ENCODE measurements around the gene PSME3IP1. TPM values are rescaled to one million over a fixed set of nuclear protein-coding genes. Genes with fewer than 3 reads are reported as not detected.

PSME3IP1 gene
- total and polyA plus RNA-seq, 2 of the 8 experiments (the other 6 are each of a cell fraction or from before 2014, with no cell fraction given): 95.1 to 98.3 TPM

DNA sequence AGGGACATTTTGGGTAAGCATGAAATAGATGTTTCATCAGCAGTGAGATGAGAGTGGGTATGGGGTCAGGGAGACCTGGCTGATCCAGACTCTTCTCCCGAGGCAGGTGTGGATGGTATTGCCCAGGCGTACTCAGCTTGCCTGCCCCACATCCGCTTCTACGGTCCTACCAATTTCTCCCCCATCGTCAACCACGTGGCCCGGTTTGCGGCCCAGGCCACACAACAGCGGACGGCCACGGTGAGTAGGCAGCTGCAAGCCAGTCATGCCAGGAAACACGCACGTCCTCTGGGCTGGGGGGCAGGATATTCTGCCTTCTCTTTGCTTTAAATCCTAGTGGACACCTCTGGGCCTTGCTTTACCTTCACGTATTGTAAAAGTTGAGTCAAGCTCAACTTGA is 48.8 kb downstream of the PSME3IP1 start:
- no peaks in the 10 kb centered on the region for H3K79me1 ChIP-seq (ENCODE audit: low read depth, low read length)
- ChIA-PET POLR2A (ENCODE audit: partially characterized antibody) (no interaction called here), CTCF (ENCODE audit: partially characterized antibody) (interaction anchor here (1.0 to 3.0 kb wide), 5 partner anchors 8 to 52 kb away, joined by 3 to 9 read pairs (median 7); no protein-coding TSS in a partner anchor)
- DNase-seq (ENCODE audit: low read depth in 1 of 2, low spot score in 2 of 2): no peak
- no peak overlapping the region for H4K5ac ChIP-seq (ENCODE audit: insufficient read length, low read depth, low read length)
- no peaks in the 10 kb centered on the region for H3K23me2 ChIP-seq (ENCODE audit: low read depth, low read length)
- H3K23ac ChIP-seq (ENCODE audit: insufficient read length): no peak overlapping the region
- no peaks in the 10 kb centered on the region for H3K36me3 ChIP-seq (ENCODE audit: control insufficient read depth in 2 of 4, insufficient read depth in 4 of 4, low read length in 3 of 4)
- no peaks in the 10 kb centered on the region for H3K27me3 ChIP-seq (replicated peaks in 1 of 4; ENCODE audit: control insufficient read depth in 3 of 4, extremely low read depth in 1 of 4, insufficient read depth in 3 of 4, low read length in 3 of 4)
- 84% methylated on average over 14 of the region's 14 CpGs; no CpG with 5 or more reads in 1 of the 2 experiments for WGBS, 2 experiments (ENCODE audit: extremely low coverage in 1 of 2, insufficient coverage in 1 of 2, insufficient read length in 1 of 2, insufficient replicate concordance in 2 of 2, low coverage in 1 of 2, low lambda C conversion rate in 2 of 2, missing lambda C conversion rate in 1 of 2)
- no peak overlapping the region for H3K56ac ChIP-seq (replicated peaks; ENCODE audit: insufficient read length, low read depth, low read length)
- 0 out of 2 replicates have a peak overlapping the region, but pooled peaks have one; percentile 44 for H2BK5ac ChIP-seq (ENCODE audit: low read depth, low read length)
- no peak overlapping the region for H4K91ac ChIP-seq (replicated peaks; ENCODE audit: insufficient read length, low read length)
- no peaks in the 10 kb centered on the region for H4K20me1 ChIP-seq (replicated peaks in 1 of 2; ENCODE audit: control insufficient read depth in 1 of 2, insufficient read depth in 2 of 2, low read length in 2 of 2)
- H3K4me2 ChIP-seq (ENCODE audit: insufficient read depth in 1 of 2, low read depth in 2 of 2, low read length in 2 of 2): no peak overlapping the region
- H3K18ac ChIP-seq (ENCODE audit: extremely low read depth, low read length): no peak overlapping the region; the same call in 1 of the 2 replicates
- H4K8ac ChIP-seq (ENCODE audit: extremely low read depth, insufficient read depth, low read length): no peak overlapping the region
- no peak overlapping the region for H2AK5ac ChIP-seq (ENCODE audit: low read depth, low read length)
- TF ChIP-seq SIX5 (IDR thresholded peaks at IDR 0.05; ENCODE audit: low read depth, low read length): no peak
- TF ChIP-seq SUZ12 (IDR thresholded peaks at IDR 0.05; ENCODE audit: low read length): no peak
- no peak for TF ChIP-seq CBX8 (IDR thresholded peaks at IDR 0.05; ENCODE audit: borderline replicate concordance, low read depth, low read length)
- no peak for TF ChIP-seq SP1 (IDR thresholded peaks at IDR 0.05; ENCODE audit: low read depth, low read length)
- no peak for TF ChIP-seq EGR1 (IDR thresholded peaks at IDR 0.05; ENCODE audit: borderline replicate concordance, low read depth, low read length)
- no peak for TF ChIP-seq BRCA1 (IDR thresholded peaks at IDR 0.05; ENCODE audit: low read depth, low read length)
- TF ChIP-seq GABPA (IDR thresholded peaks at IDR 0.05; ENCODE audit: borderline replicate concordance, insufficient read depth, low read length): no peak
- TF ChIP-seq ASH2L (IDR thresholded peaks at IDR 0.05; ENCODE audit: low read length): no peak
- TF ChIP-seq GTF2F1 (IDR thresholded peaks at IDR 0.05; ENCODE audit: borderline replicate concordance, low read depth, low read length): no peak
- TF ChIP-seq SRF (IDR thresholded peaks at IDR 0.05; ENCODE audit: low read depth, low read length): no peak
- TF ChIP-seq EP300 (IDR thresholded peaks at IDR 0.05; ENCODE audit: borderline replicate concordance in 1 of 2, low read depth in 2 of 2, low read length in 2 of 2): no peak
- H3K14ac ChIP-seq (ENCODE audit: insufficient read length): no peak overlapping the region
- no peak overlapping the region for H2BK120ac ChIP-seq (replicated peaks; ENCODE audit: low read depth, low read length)
- no peak overlapping the region for H3K4me3 ChIP-seq (ENCODE audit: extremely low read depth in 1 of 4, insufficient read depth in 2 of 4, low read depth in 3 of 4, low read length in 4 of 4)
- H2BK15ac ChIP-seq (ENCODE audit: low read length): 0 out of 2 replicates have a peak overlapping the region, but pooled peaks have one; percentile 8
- H2BK12ac ChIP-seq (ENCODE audit: low read depth, low read length): no peak overlapping the region
- no peak overlapping the region for H3K4ac ChIP-seq (replicated peaks; ENCODE audit: insufficient read length, low read depth, low read length)
- H3K27ac ChIP-seq (ENCODE audit: low read depth, low read length): no peak overlapping the region
- no peak overlapping the region for H2BK20ac ChIP-seq (ENCODE audit: low read length)
- no peaks in the 10 kb centered on the region for H3K9me3 ChIP-seq (ENCODE audit: insufficient read depth in 2 of 2, low read depth in 1 of 2, low read length in 1 of 2)
- no peak overlapping the region for H2AFZ ChIP-seq (ENCODE audit: low read length)
- H3K4me1 ChIP-seq (replicated peaks in 1 of 4; ENCODE audit: control insufficient read depth in 3 of 4, insufficient read depth in 4 of 4, low read length in 3 of 4): peaks cover 0 to 5% (median 2%) of the 10 kb centered on the region in 4 experiments; a peak in 3 of 7 replicates
- no peak for FAIRE-seq
- no peak overlapping the region for H3K9ac ChIP-seq (replicated peaks in 1 of 4; ENCODE audit: extremely low read depth in 1 of 4, low read depth in 3 of 4, low read length in 3 of 4)
- H3K79me2 ChIP-seq (ENCODE audit: control insufficient read depth in 1 of 2, insufficient read depth in 2 of 2, low read length in 2 of 2): no peaks in the 10 kb centered on the region
